Parathyroid adenoma (tissue), 2 donors: ENCODE results near the gene CYP46A1.

Experiments
- H2AFZ ChIP-seq: fragments of 300-600 bp; sonication (generic); one replicate; pipeline ENCODE4 v1.7.0; 2017; ENCODE audit warnings: antibody characterized with exemption, mild to moderate bottlenecking
- H3K27ac ChIP-seq: fragments of 300-600 bp; sonication (generic); one replicate; pipeline ENCODE4 v1.7.0; 2017
- H3K27me3 ChIP-seq: fragments of 300-600 bp; sonication (generic); one replicate; pipeline ENCODE4 v1.7.0; 2017; ENCODE audit warnings: low read length; ENCODE audit not compliant: control insufficient read depth, insufficient read depth
- H3K36me3 ChIP-seq: fragments of 300-600 bp; sonication (generic); one replicate; pipeline ENCODE4 v1.7.0; 2017; ENCODE audit warnings: low read length; ENCODE audit not compliant: control insufficient read depth, insufficient read depth
- H3K4me1 ChIP-seq: fragments of 300-600 bp; sonication (generic); one replicate; pipeline ENCODE4 v1.7.0; 2017; ENCODE audit warnings: control low read depth
- H3K4me2 ChIP-seq: fragments of 300-600 bp; sonication (generic); one replicate; pipeline ENCODE4 v1.7.0; 2017; ENCODE audit warnings: low read length
- H3K4me3 ChIP-seq: fragments of 300-600 bp; sonication (generic); one replicate; pipeline ENCODE4 v1.7.0; 2017; ENCODE audit warnings: low read depth, low read length
- H3K79me2 ChIP-seq: fragments of 300-600 bp; sonication (generic); one replicate; pipeline ENCODE4 v1.7.0; 2017; ENCODE audit warnings: control low read depth
- H3K9ac ChIP-seq: fragments of 300-600 bp; sonication (generic); one replicate; pipeline ENCODE4 v1.7.0; 2017; ENCODE audit warnings: mild to moderate bottlenecking
- H3K9me3 ChIP-seq: fragments of 300-600 bp; sonication (generic); one replicate; pipeline ENCODE4 v1.7.0; 2017; ENCODE audit warnings: low read length; ENCODE audit not compliant: control insufficient read depth
- TF ChIP-seq, protein P1 (sequence below): fragments of 300-600 bp; sonication (generic); IDR thresholded peaks from one replicate; pipeline ENCODE4 v1.7.0; 2017; ENCODE audit warnings: antibody characterized with exemption, mild to moderate bottlenecking
- donor health status: primary hyperparathyroidism.

CYP46A1 gene

DNA sequence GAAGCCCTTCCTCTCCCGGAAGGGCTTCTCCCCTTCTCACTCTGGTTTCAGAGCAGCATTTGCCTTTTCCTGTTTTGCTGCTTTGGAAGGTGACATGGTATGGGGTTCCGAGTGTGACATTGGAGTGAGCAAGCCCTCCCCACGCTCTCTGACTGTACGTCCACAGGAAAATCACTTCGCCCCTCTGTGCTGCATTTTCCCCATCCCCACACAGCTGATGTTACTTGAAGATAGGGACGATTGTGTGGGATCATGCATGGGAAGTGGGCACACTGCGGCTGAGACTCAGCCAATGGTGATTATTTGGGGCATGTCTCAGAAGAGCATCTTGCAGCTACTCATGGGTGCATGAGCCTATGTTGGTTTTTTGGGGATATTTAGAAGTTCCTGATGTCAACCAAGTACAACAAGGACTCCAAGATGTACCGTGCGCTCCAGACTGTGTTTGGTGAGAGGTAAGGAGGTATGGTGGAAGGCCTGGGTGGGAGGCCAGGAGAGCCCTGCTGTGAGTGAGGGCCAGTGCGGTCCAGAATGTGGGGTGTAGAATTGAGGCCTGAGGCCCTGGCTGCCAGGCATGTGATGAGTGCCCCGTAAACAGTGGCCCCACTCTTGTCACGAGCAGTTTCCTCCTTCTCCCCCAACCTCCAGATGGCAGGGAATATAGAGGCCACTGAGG, 15.1 kb downstream of the CYP46A1 start:
- Histone ChIP-seq H3K36me3 (no peaks in the 10 kb centered on the region), H3K4me2 (no peak overlapping the region), H2AFZ (no peak overlapping the region), H3K79me2 (no peaks in the 10 kb centered on the region), H3K9ac (no peak overlapping the region), H3K27ac (no peak overlapping the region), H3K27me3 (no peaks in the 10 kb centered on the region), H3K4me3 (no peak overlapping the region), H3K9me3 (no peaks in the 10 kb centered on the region), H3K4me1 (no peaks in the 10 kb centered on the region)
- TF ChIP-seq, protein P1, sequence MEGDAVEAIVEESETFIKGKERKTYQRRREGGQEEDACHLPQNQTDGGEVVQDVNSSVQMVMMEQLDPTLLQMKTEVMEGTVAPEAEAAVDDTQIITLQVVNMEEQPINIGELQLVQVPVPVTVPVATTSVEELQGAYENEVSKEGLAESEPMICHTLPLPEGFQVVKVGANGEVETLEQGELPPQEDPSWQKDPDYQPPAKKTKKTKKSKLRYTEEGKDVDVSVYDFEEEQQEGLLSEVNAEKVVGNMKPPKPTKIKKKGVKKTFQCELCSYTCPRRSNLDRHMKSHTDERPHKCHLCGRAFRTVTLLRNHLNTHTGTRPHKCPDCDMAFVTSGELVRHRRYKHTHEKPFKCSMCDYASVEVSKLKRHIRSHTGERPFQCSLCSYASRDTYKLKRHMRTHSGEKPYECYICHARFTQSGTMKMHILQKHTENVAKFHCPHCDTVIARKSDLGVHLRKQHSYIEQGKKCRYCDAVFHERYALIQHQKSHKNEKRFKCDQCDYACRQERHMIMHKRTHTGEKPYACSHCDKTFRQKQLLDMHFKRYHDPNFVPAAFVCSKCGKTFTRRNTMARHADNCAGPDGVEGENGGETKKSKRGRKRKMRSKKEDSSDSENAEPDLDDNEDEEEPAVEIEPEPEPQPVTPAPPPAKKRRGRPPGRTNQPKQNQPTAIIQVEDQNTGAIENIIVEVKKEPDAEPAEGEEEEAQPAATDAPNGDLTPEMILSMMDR: no peak

DNA sequence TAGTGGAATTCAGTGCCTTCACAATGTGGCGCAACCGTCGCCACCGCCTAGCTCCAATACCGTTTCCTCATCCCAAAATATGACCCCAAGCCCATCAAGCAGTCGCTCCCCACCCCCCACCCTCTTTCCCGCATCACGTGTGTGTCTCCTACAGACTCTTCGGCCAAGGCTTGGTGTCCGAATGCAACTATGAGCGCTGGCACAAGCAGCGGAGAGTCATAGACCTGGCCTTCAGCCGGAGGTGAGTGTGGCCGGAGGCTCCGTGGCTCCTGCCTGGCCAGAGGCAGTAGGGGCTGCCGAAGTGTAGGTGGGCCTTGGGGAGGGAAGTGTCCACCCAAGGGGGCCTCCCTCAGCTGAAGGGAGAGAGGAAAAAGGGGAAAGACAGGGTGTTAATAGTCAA, 15.8 kb downstream of the CYP46A1 start:
- H3K4me3 ChIP-seq: no peak overlapping the region
- no peaks in the 10 kb centered on the region for H3K27me3 ChIP-seq
- TF ChIP-seq, protein P1: no peak
- H3K4me2 ChIP-seq: no peak overlapping the region
- no peaks in the 10 kb centered on the region for H3K4me1 ChIP-seq
- H3K36me3 ChIP-seq: no peaks in the 10 kb centered on the region
- H3K79me2 ChIP-seq: no peaks in the 10 kb centered on the region
- H2AFZ ChIP-seq: no peak overlapping the region
- H3K9ac ChIP-seq: no peak overlapping the region
- no peak overlapping the region for H3K27ac ChIP-seq
- no peaks in the 10 kb centered on the region for H3K9me3 ChIP-seq

DNA sequence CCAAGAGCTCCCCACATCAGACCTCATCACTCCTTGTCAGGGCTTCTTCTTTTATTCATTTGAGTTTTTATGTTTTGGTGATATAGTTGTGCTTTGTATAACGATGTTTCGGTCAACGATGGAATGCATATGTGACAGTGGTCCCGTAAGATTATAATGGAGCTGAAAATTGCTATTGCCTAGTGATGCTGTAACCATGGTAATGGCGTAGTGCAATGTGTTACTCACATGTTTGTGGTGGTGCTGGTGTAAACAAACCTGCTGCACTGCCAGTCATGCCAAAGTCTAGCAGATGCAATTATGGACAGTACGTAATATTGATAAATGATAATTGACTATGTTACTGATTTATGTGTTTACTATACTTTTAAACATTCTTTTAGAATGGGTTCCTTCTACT, 16.3 kb downstream of the CYP46A1 start:
- TF ChIP-seq, protein P1: no peak
- Histone ChIP-seq H2AFZ (no peak overlapping the region), H3K27ac (no peak overlapping the region), H3K4me2 (no peak overlapping the region), H3K9me3 (no peaks in the 10 kb centered on the region), H3K27me3 (no peaks in the 10 kb centered on the region), H3K79me2 (no peaks in the 10 kb centered on the region), H3K4me3 (no peak overlapping the region), H3K36me3 (no peaks in the 10 kb centered on the region), H3K4me1 (no peaks in the 10 kb centered on the region), H3K9ac (no peak overlapping the region)

DNA sequence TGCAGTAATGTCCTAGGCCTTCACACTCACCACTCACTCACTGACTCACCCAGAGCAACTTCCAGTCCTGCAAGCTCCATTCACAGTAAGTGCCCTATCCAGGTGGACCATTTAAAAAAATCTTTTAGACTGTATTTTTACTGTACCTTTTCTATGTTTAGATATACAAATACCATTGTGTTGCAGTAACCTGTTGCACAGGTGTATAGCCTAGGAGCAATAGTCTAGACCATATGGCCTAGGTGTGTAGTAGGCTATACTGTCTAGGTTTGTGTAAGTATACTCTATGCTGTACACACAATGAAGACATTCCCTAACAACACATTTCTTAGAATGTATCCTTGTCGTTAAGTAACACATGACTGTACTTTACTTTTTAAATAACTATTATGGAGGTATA, 17.2 kb downstream of the CYP46A1 start:
- no peak overlapping the region for H3K4me2 ChIP-seq

More for the DNA sequence above, 17.2 kb downstream of the CYP46A1 start:
- Histone ChIP-seq H3K27me3 (no peaks in the 10 kb centered on the region), H3K4me3 (no peak overlapping the region), H3K27ac (no peak overlapping the region), H3K36me3 (no peaks in the 10 kb centered on the region), H3K9ac (no peak overlapping the region), H3K4me1 (no peaks in the 10 kb centered on the region), H3K79me2 (no peaks in the 10 kb centered on the region), H3K9me3 (no peaks in the 10 kb centered on the region), H2AFZ (no peak overlapping the region)
- TF ChIP-seq, protein P1: no peak
